Heart right ventricle (tissue), 16 donors: ENCODE results near the gene COL11A1. TPM values are rescaled to one million over a fixed set of nuclear protein-coding genes. Genes with fewer than 3 reads are reported as not detected.
"Not testable (repeated sequence)": the region's sequence is repeated elsewhere in the genome, so short reads cannot be mapped to it uniquely, and the experiment has no call there.

Experiments
- ATAC-seq, 8 donors: fragments of 200-7000 bp; cut with Tn5 transposase; one replicate each; pipeline ENCODE4 v1.9.1; 2020; ENCODE audit warnings: mild to moderate bottlenecking in 8 of 8, moderate library complexity in 8 of 8, moderate number of reproducible peaks in 1 of 8
- DNase-seq, 2 donors: peaks; one replicate each; pipeline ENCODE4 v3.0.0-alpha.2; 2020
- H3K27ac ChIP-seq, 10 donors: fragments of 200-600 bp; sonication (generic) in 2 of 10; one replicate each; pipeline versions ENCODE4 v1.5.0 to v1.8.0; 2020 to 2022; ENCODE audit warnings: mild to moderate bottlenecking in 3 of 10
- H3K27me3 ChIP-seq, 7 donors: fragments of 200-600 bp; one replicate each; pipeline ENCODE4 v1.8.0; 2021 to 2022; ENCODE audit warnings: mild to moderate bottlenecking in 2 of 7
- H3K36me3 ChIP-seq, 9 donors: fragments of 200-600 bp; sonication (generic) in 1 of 9; one replicate each; pipeline versions ENCODE4 v1.5.0 to v1.8.0; 2020 to 2022; ENCODE audit warnings: mild to moderate bottlenecking in 2 of 9
- H3K4me1 ChIP-seq, 9 donors: fragments of 200-600 bp; sonication (generic) in 1 of 9; one replicate each; pipeline versions ENCODE4 v1.5.0 to v1.8.0; 2020 to 2022; ENCODE audit warnings: mild to moderate bottlenecking in 4 of 9
- H3K4me3 ChIP-seq, 10 donors: fragments of 200-600 bp; sonication (generic) in 2 of 10; one replicate each; pipeline versions ENCODE4 v1.5.0 to v1.8.0; 2020 to 2022; ENCODE audit warnings: mild to moderate bottlenecking in 7 of 10, moderate library complexity in 2 of 10
- H3K9me3 ChIP-seq, 11 donors: fragments of 200-600 bp in 10 of 11; sonication (generic) in 2 of 11; one replicate each; pipeline versions ENCODE4 v1.5.0 to v1.8.0; 2013 to 2022; ENCODE audit warnings: mild to moderate bottlenecking in 2 of 11, control low read depth in 1 of 11, moderate library complexity in 1 of 11
- CTCF ChIP-seq, 9 donors: fragments of 200-600 bp; sonication (generic) in 2 of 9; IDR thresholded peaks; one replicate each; pipeline versions ENCODE4 v1.5.0 to v1.8.0; 2021 to 2022; ENCODE audit warnings: antibody characterized with exemption in 9 of 9, mild to moderate bottlenecking in 5 of 9, moderate library complexity in 1 of 9
- WGBS, 2 donors: extraction: QIAGEN DNeasy Blood & Tissue Kit; methylation state at CpG; one replicate each; pipeline ENCODE4 v1.1.7; 2013; ENCODE audit warnings: inconsistent platforms in 1 of 2; 5-methylcytosine and 5-hydroxymethylcytosine counted together
- intact Hi-C, 10 donors: fragments of 100-400 bp; cut with DNase I; formaldehyde crosslinking; loops; one replicate each; pipeline versions ENCODE4 v1.11.1 to v1.14.2; 2022
- polyA plus RNA-seq, 2 donors: library from polyadenylated mRNA; stranded (reverse); fragments of 200-250 nt; gene quantifications; one replicate each; pipeline ENCODE4 v1.2.3, GENCODE V29; 2013
- total RNA-seq, 10 donors: library from RNA; stranded (reverse); fragmentation: NEBNext Ultra II Directional in 3 of 10; extraction: Animal tissue kit (Norgen Biotek cat#: 25700) in 3 of 10; gene quantifications; one replicate each; pipeline versions ENCODE4 v1.2.1 to v1.2.4, GENCODE V29; 2021 to 2023
- donor health status: Arrhythmogenic right ventricular cardiomyopathy.
- donor health status: ischemic (EF 13 %, LVEDD 7.1; RV severe dilation, severe dysfunction).
- donor health status: healthy with polysubstance abuse.
- donor health status: DM: no; HTN: yes; CAD: no.
- donor health status: DM: no; HTN: no; CAD: no.
- donor health status: ischemic (EF 25% LVEDD 6.9; RV normal size, moderate dysfunction).
- donor health status: ischemic (EF 25% LVEDD 5.7; RV mildly dilated, moderate dysfunction).
- donor health status: healthy.
- donor health status: DM: yes; HTN: yes; CAD: no.
- donor health status: Ischemic cardiomyopathy.
- donor health status: ischemic (EF 35%, LVEDD 5.7; RV mildly dilated, moderate dysfunction).
- donor health status: nonischemic (EF 11% LVEDD 7.7; RV severe dilation, severe dysfunction).
- donor health status: DM: yes; HTN: yes; CAD: no.
- donor health status: PGD.
- donor health status: ischemic (EF 29% LVEDD 5.4; RV normal size, mild dysfunction).
- donor health status: nonischemic (EF 23%, LVEDD 6.1; RV moderate dilation, normal function).

COL11A1 gene
- total and polyA plus RNA-seq, 12 donors: 0.12 to 0.15 (median 0.13) TPM; not detected in 9

GRCh38 chr1:103144681-103145080 is 36.4 kb upstream of the COL11A1 start:
- intact Hi-C loops: no loop called here
- Histone ChIP-seq H3K4me3 (no peak overlapping the region), H3K4me1 (no peaks in the 10 kb centered on the region), H3K36me3 (no peaks in the 10 kb centered on the region), H3K27me3 (no peaks in the 10 kb centered on the region), H3K9me3 (no peaks in the 10 kb centered on the region), H3K27ac (no peak overlapping the region)
- 68 to 80% methylated on average over 2 of the region's 2 CpGs for WGBS, 2 donors
- DNase-seq: no peak
- ATAC-seq: no peak
- TF ChIP-seq CTCF (IDR thresholded peaks at IDR 0.05): no peak

- no peak for DNase-seq
- Histone ChIP-seq H3K27me3 (peaks cover 0 to 5% (median 0%) of the 10 kb centered on the region in 7 donors), H3K4me3 (no peak overlapping the region), H3K36me3 (no peaks in the 10 kb centered on the region), H3K9me3 (no peaks in the 10 kb centered on the region), H3K4me1 (no peaks in the 10 kb centered on the region), H3K27ac (no peak overlapping the region)
- intact Hi-C loops: no loop called here
- ATAC-seq: no peak
- 48 to 54% methylated on average over 2 of the region's 2 CpGs for whole genome bisulfite sequencing, 2 donors
- TF ChIP-seq CTCF (IDR thresholded peaks at IDR 0.05): no peak
Measured at GRCh38 chr1:103142461-103142860, 34.1 kb upstream of the COL11A1 start.

- no peak overlapping the region for H3K4me3 ChIP-seq
- H3K9me3 ChIP-seq: peaks cover 0 to 21% (median 0%) of the 10 kb centered on the region in 11 donors
- H3K4me1 ChIP-seq: no peaks in the 10 kb centered on the region
- 78 to 82% methylated on average over 1 of the region's 1 CpG for WGBS, 2 donors
- no peaks in the 10 kb centered on the region for H3K36me3 ChIP-seq
- H3K27ac ChIP-seq: no peak overlapping the region
- no peak for TF ChIP-seq CTCF (IDR thresholded peaks at IDR 0.05)
- no peak for DNase-seq
- intact Hi-C loops: no loop called here
- H3K27me3 ChIP-seq: no peaks in the 10 kb centered on the region
- ATAC-seq: no peak
Measured at GRCh38 chr1:103129796-103130195, 21.5 kb upstream of the COL11A1 start.

GRCh38 chr1:103129255-103129654 is 20.9 kb upstream of the COL11A1 start:
- TF ChIP-seq CTCF (IDR thresholded peaks at IDR 0.05): no peak
- peaks cover 0 to 19% (median 0%) of the 10 kb centered on the region in 11 donors for H3K9me3 ChIP-seq
- no peak for ATAC-seq
- no peak for DNase-seq
- no peak overlapping the region for H3K27ac ChIP-seq
- WGBS, 2 donors: 33 to 89% methylated on average over 1 of the region's 1 CpG
- H3K4me1 ChIP-seq: no peaks in the 10 kb centered on the region
- H3K27me3 ChIP-seq: no peaks in the 10 kb centered on the region
- no peaks in the 10 kb centered on the region for H3K36me3 ChIP-seq
- no peak overlapping the region for H3K4me3 ChIP-seq
- intact Hi-C loops: no loop called here

GRCh38 chr1:103128256-103128655 is 19.9 kb upstream of the COL11A1 start:
- H3K27ac ChIP-seq, intact Hi-C loops, DNase-seq, H3K4me1 ChIP-seq, H3K4me3 ChIP-seq, H3K9me3 ChIP-seq, H3K36me3 ChIP-seq, ATAC-seq, H3K27me3 ChIP-seq: not testable (repeated sequence)
- WGBS, 2 donors: 75 to 91% methylated on average over 2 of the region's 2 CpGs
